ENCODE data around the gene CAD.

GRCh38 chr2:27278010-27278409, 60.8 kb downstream of the CAD start:
- no peak for TF ChIP-seq CTCF (IDR thresholded peaks at IDR 0.05)
- TF ChIP-seq EZH2 (IDR thresholded peaks at IDR 0.05; ENCODE audit: borderline replicate concordance, insufficient read depth, low read depth, low read length, poor library complexity, severe bottlenecking): no peak

Measured in B cell (primary cell).